GM12875 (cell line): ENCODE data around the gene SLC30A3.

Experiments
- H3K4me3 ChIP-seq: one replicate; pipeline ENCODE4 v1.5.1; 2011; ENCODE audit warnings: low read depth, low read length, control low read depth
- CTCF ChIP-seq: IDR thresholded peaks from 2 replicates; pipeline ENCODE4 v1.5.1; 2011; ENCODE audit warnings: low read depth, mild to moderate bottlenecking, control low read depth, inconsistent platforms, low read length, moderate library complexity, borderline replicate concordance; ENCODE audit not compliant: insufficient read depth

SLC30A3 gene

GRCh38 chr2:27262379-27263286, at the start of gene SLC30A3:
TSS of gene SLC30A3 (minus strand) at chr2:27263047. CDS start at chr2:27262906, 141 bp downstream.
- H3K4me3 ChIP-seq: peak within 1 kb of the TSS; percentile 47
- no peak for TF ChIP-seq CTCF

GRCh38 chr2:27312152-27312551, 49.3 kb upstream of the SLC30A3 start:
- no peak overlapping the region for H3K4me3 ChIP-seq
- no peak for TF ChIP-seq CTCF

GRCh38 chr2:27309651-27310050, 46.8 kb upstream of the SLC30A3 start:
- no peak overlapping the region for H3K4me3 ChIP-seq
- no peak for TF ChIP-seq CTCF

GRCh38 chr2:27308359-27308881, 45.6 kb upstream of the SLC30A3 start, which contains the start of gene UCN:
TSS of gene UCN (minus strand) at chr2:27308445. CDS start at chr2:27307895, 550 bp downstream.
- H3K4me3 ChIP-seq: no peak within 1 kb of the TSS
- TF ChIP-seq CTCF: no peak

GRCh38 chr2:27307545-27308358, 44.9 kb upstream of the SLC30A3 start:
- no peak overlapping the region for H3K4me3 ChIP-seq

GRCh38 chr2:27307287-27307544, 44.4 kb upstream of the SLC30A3 start:
- no peak overlapping the region for H3K4me3 ChIP-seq
- no peak for TF ChIP-seq CTCF

More at GRCh38 chr2:27307545-27308358, 44.9 kb upstream of the SLC30A3 start:
- no peak for TF ChIP-seq CTCF
